ENCODE measurements around the gene CRYBG2.

DNA sequence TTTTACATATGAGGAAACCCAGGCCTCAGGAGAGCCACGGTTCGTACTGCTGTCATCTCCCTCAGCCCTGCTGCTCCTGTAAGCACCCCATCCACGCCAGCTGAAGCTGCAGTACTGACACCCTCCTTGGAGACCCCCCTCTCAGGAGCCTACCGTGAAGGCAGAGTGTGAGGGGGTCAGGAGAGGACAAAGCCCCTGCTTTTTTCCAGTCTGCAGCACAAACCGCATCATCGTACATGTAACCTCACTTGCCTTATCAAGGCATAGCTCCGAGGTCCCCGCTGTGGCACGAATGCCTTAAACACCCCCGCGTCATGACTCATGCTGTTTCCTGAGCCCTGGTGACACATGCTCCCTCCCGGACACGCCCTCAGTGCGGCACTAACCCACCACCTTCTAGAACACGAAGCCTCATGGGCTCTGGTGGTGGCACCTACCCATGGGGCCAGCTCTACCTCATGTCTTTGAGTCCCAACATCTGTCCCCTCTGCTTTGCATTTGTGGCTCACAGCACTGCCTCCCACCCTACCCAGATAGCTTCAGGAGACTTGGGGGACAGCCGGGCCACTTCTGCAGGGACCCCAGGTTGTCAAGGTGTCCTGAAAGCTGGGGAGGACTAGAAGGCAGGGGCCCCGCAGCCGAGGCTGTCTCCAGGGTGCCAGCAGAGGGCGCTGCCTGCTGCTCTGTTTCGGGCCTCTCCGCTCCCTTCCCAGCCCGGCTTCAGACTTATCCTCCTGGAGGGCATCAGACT is 69.2 kb downstream of the CRYBG2 start:
- TF ChIP-seq, protein P1, sequence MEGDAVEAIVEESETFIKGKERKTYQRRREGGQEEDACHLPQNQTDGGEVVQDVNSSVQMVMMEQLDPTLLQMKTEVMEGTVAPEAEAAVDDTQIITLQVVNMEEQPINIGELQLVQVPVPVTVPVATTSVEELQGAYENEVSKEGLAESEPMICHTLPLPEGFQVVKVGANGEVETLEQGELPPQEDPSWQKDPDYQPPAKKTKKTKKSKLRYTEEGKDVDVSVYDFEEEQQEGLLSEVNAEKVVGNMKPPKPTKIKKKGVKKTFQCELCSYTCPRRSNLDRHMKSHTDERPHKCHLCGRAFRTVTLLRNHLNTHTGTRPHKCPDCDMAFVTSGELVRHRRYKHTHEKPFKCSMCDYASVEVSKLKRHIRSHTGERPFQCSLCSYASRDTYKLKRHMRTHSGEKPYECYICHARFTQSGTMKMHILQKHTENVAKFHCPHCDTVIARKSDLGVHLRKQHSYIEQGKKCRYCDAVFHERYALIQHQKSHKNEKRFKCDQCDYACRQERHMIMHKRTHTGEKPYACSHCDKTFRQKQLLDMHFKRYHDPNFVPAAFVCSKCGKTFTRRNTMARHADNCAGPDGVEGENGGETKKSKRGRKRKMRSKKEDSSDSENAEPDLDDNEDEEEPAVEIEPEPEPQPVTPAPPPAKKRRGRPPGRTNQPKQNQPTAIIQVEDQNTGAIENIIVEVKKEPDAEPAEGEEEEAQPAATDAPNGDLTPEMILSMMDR (IDR thresholded peaks at IDR 0.05; ENCODE audit: low read length): peak; percentile 82
- no peak for TF ChIP-seq EZH2 (optimal IDR thresholded peaks at IDR 0.05; ENCODE audit: low read depth, low read length)
